Naive thymus-derived CD8-positive, alpha-beta T cell (primary cell): ENCODE data around the gene DENND4A. TPM values are rescaled to one million over a fixed set of nuclear protein-coding genes. Genes with fewer than 3 reads are reported as not detected.
"Not testable (repeated sequence)": the region's sequence is repeated elsewhere in the genome, so short reads cannot be mapped to it uniquely, and the experiment has no call there.

Source experiments
- ATAC-seq, 2 donors: fragments of 150-1000 bp; cut with Tn5 transposase in 1 of 2; sonication (Bioruptor Pico), chemical (Tn5 transposase) in 1 of 2; 1 replicate in 1 of 2; 2 replicates in 1 of 2; pipeline ENCODE4 v1.10.0; 2021; ENCODE audit warnings: mild to moderate bottlenecking in 2 of 2, moderate library complexity in 2 of 2
- POLR2A ChIA-PET: fragments of 350-600 bp; sonication (Branson Sonifier 250); formaldehyde crosslinking; loops from one replicate; lab custom pipeline; 2021; ENCODE audit warnings: antibody characterized with exemption; lab: Charles Lee
- DNase-seq, 10 donors: peaks; one replicate each; pipeline versions ENCODE4 v3.0.0 to v3.0.0-alpha.2; 2020 to 2022
- H3K27ac Mint-ChIP-seq, 10 donors: one replicate each; pipeline ENCODE4 v1.8.0; 2020 to 2022; ENCODE audit warnings: mild to moderate bottlenecking in 10 of 10, mixed read lengths in 10 of 10, moderate library complexity in 4 of 10, inconsistent platforms in 1 of 10
- H3K27me3 Mint-ChIP-seq, 5 donors: one replicate each; pipeline ENCODE4 v1.8.0; 2021 to 2022; ENCODE audit warnings: mixed read lengths in 5 of 5
- H3K36me3 Mint-ChIP-seq, 3 donors: one replicate each; pipeline ENCODE4 v1.8.0; 2020 to 2022; ENCODE audit warnings: mixed read lengths in 3 of 3, mild to moderate bottlenecking in 2 of 3, inconsistent platforms in 1 of 3
- H3K4me1 Mint-ChIP-seq, 4 donors: one replicate each; pipeline ENCODE4 v1.8.0; 2021 to 2022; ENCODE audit warnings: mixed read lengths in 4 of 4
- H3K4me3 Mint-ChIP-seq, 10 donors: one replicate each; pipeline ENCODE4 v1.8.0; 2020 to 2022; ENCODE audit warnings: mild to moderate bottlenecking in 10 of 10, mixed read lengths in 10 of 10, moderate library complexity in 6 of 10, inconsistent platforms in 1 of 10
- H3K9me3 Mint-ChIP-seq, 9 donors: one replicate each; pipeline ENCODE4 v1.8.0; 2020 to 2022; ENCODE audit warnings: mixed read lengths in 9 of 9, mild to moderate bottlenecking in 3 of 9, inconsistent platforms in 1 of 9, moderate library complexity in 1 of 9
- polyA plus RNA-seq, 3 donors: library from polyadenylated mRNA; unstranded; fragments of 300-500 nt; fragmentation: Illumina TruSeq; gene quantifications; one replicate each; pipeline ENCODE4 v1.2.3, GENCODE V29; 2021
- total RNA-seq, 8 experiments: library from RNA in 2 of 8; stranded (reverse) in 2 of 8; gene quantifications; one replicate each; pipeline ENCODE4 v1.2.3 and lab custom pipeline; 2021 to 2026

Gene DENND4A
- total and polyA plus RNA-seq, 5 experiments from 2014 or later = 9.3 to 62.9 (median 12.0) TPM

GRCh38 chr15:65816441-65816840, 24.3 kb upstream of the DENND4A start:
- peak overlapping the region in 1 of 10 donors; percentile 2 for H3K4me3 Mint-ChIP-seq
- peaks cover 0 to 18% (median 6%) of the 10 kb centered on the region in 9 donors for H3K9me3 Mint-ChIP-seq
- ATAC-seq = no peak
- peak overlapping the region in 9 of 10 donors; percentile 3 to 84 (median 74) for H3K27ac Mint-ChIP-seq
- POLR2A ChIA-PET = interaction anchor here (0.6 to 6.7 kb wide), 7 partner anchors 8 to 80 kb away, joined by 3 to 97 read pairs (median 5); partner anchors contain the start of genes DENND4A and RAB11A
- H3K36me3 Mint-ChIP-seq = peaks cover 0 to 8% (median 2%) of the 10 kb centered on the region in 3 donors
- DNase-seq = no peak
- no peaks in the 10 kb centered on the region for H3K27me3 Mint-ChIP-seq
- H3K4me1 Mint-ChIP-seq = peaks cover 17 to 68% (median 45%) of the 10 kb centered on the region in 4 donors

- Mint-ChIP-seq H3K27ac (peak overlapping the region in 9 of 10 donors; percentile 3 to 84 (median 74)), H3K4me3 (peak overlapping the region in 1 of 10 donors; percentile 2), H3K4me1 (peaks cover 17 to 63% (median 41%) of the 10 kb centered on the region in 4 donors), H3K9me3 (peaks cover 0 to 18% (median 6%) of the 10 kb centered on the region in 9 donors)
- DNase-seq, H3K36me3 Mint-ChIP-seq, ATAC-seq, H3K27me3 Mint-ChIP-seq: not testable (repeated sequence)
- POLR2A ChIA-PET = interaction anchor here (0.6 to 6.7 kb wide), 6 partner anchors 9 to 80 kb away, joined by 3 to 97 read pairs (median 5); partner anchors contain the start of genes DENND4A and RAB11A
These were observed 23.9 kb upstream of the DENND4A start for GRCh38 chr15:65816008-65816407.

- not testable (repeated sequence) for DNase-seq, ATAC-seq, H3K27me3 Mint-ChIP-seq, H3K36me3 Mint-ChIP-seq
- peaks cover 0 to 11% (median 6%) of the 10 kb centered on the region in 9 donors for H3K9me3 Mint-ChIP-seq
- H3K4me1 Mint-ChIP-seq = peaks cover 9 to 52% (median 26%) of the 10 kb centered on the region in 4 donors
- peak overlapping the region in 3 of 10 donors; percentile 55 to 81 (median 75) for H3K27ac Mint-ChIP-seq
- H3K4me3 Mint-ChIP-seq = peak overlapping the region in 1 of 10 donors; percentile 22
- POLR2A ChIA-PET = interaction anchor here (0.7 to 2.9 kb wide), 3 partner anchors 11 to 22 kb away, joined by 3 to 16 read pairs (median 5); partner anchors contain the start of gene DENND4A
These were observed 22.2 kb upstream of the DENND4A start for GRCh38 chr15:65814271-65814670.

GRCh38 chr15:65812916-65813315, 20.8 kb upstream of the DENND4A start:
- no peak overlapping the region for H3K4me3 Mint-ChIP-seq

GRCh38 chr15:65812467-65812866, 20.4 kb upstream of the DENND4A start:
- peaks cover 0 to 5% (median 2%) of the 10 kb centered on the region in 3 donors for H3K36me3 Mint-ChIP-seq
- peak overlapping the region in 2 of 10 donors; percentile 41 to 43 for H3K4me3 Mint-ChIP-seq
- DNase-seq (no peak), ATAC-seq (no peak)
- H3K27ac Mint-ChIP-seq = peak overlapping the region in 7 of 10 donors; percentile 10 to 83 (median 71)
- no peaks in the 10 kb centered on the region for H3K27me3 Mint-ChIP-seq
- H3K9me3 Mint-ChIP-seq = peaks cover 0 to 11% (median 6%) of the 10 kb centered on the region in 9 donors
- peaks cover 4 to 44% (median 17%) of the 10 kb centered on the region in 4 donors for H3K4me1 Mint-ChIP-seq
- POLR2A ChIA-PET = interaction anchor here (0.6 to 2.9 kb wide), 6 partner anchors 17 to 282 kb away, joined by 3 to 16 read pairs (median 4); partner anchors contain the start of genes DENND4A and HACD3

More at GRCh38 chr15:65812916-65813315, 20.8 kb upstream of the DENND4A start:
- Mint-ChIP-seq H3K27ac (peak overlapping the region in 2 of 10 donors; percentile 37 to 75), H3K36me3 (peaks cover 0 to 5% (median 2%) of the 10 kb centered on the region in 3 donors), H3K4me1 (peaks cover 3 to 41% (median 14%) of the 10 kb centered on the region in 4 donors), H3K27me3 (no peaks in the 10 kb centered on the region), H3K9me3 (peaks cover 0 to 11% (median 6%) of the 10 kb centered on the region in 9 donors)
- ATAC-seq (no peak), DNase-seq (no peak)
- POLR2A ChIA-PET = interaction anchor here (0.6 to 2.9 kb wide), 4 partner anchors 21 to 33 kb away, joined by 3 to 16 read pairs (median 4); partner anchors contain the start of gene DENND4A

- POLR2A ChIA-PET = interaction anchor here (0.7 to 5.8 kb wide), 4 partner anchors 8 to 282 kb away, joined by 4 to 49 read pairs (median 10); partner anchors contain the start of genes DENND4A and HACD3
- H3K4me1 Mint-ChIP-seq = peaks cover 4 to 39% (median 18%) of the 10 kb centered on the region in 4 donors
- ATAC-seq = no peak
- H3K9me3 Mint-ChIP-seq = peaks cover 0 to 11% (median 6%) of the 10 kb centered on the region in 9 donors
- H3K27ac Mint-ChIP-seq = no peak overlapping the region
- no peaks in the 10 kb centered on the region for H3K27me3 Mint-ChIP-seq
- DNase-seq = no peak
- peaks cover 0 to 5% (median 2%) of the 10 kb centered on the region in 3 donors for H3K36me3 Mint-ChIP-seq
- H3K4me3 Mint-ChIP-seq = no peak overlapping the region
These were observed 19.7 kb upstream of the DENND4A start for GRCh38 chr15:65811835-65812234.

GRCh38 chr15:65811011-65811733, 19.1 kb upstream of the DENND4A start:
- not testable (repeated sequence) for H3K36me3 Mint-ChIP-seq, H3K27ac Mint-ChIP-seq, H3K4me3 Mint-ChIP-seq, DNase-seq, H3K27me3 Mint-ChIP-seq, ATAC-seq
- POLR2A ChIA-PET = interaction anchor here (1.0 to 5.8 kb wide), 3 partner anchors 8 to 63 kb away, joined by 3 to 49 read pairs (median 4); no protein-coding TSS in a partner anchor
- Mint-ChIP-seq H3K9me3 (peaks cover 0 to 11% (median 6%) of the 10 kb centered on the region in 9 donors), H3K4me1 (peaks cover 4 to 40% (median 18%) of the 10 kb centered on the region in 4 donors)

- H3K4me1 Mint-ChIP-seq = peaks cover 8 to 42% (median 33%) of the 10 kb centered on the region in 4 donors
- peak overlapping the region in 8 of 10 donors; percentile 58 to 99 (median 83) for H3K27ac Mint-ChIP-seq
- DNase-seq (no peak), ATAC-seq (peak in 1 of 2 donors; percentile 20)
- POLR2A ChIA-PET = interaction anchor here (0.7 to 9.0 kb wide), 7 partner anchors 10 to 26 kb away, joined by 3 to 95 read pairs (median 5); partner anchors contain the start of gene DENND4A
- H3K36me3 Mint-ChIP-seq = no peaks in the 10 kb centered on the region
- no peaks in the 10 kb centered on the region for H3K27me3 Mint-ChIP-seq
- H3K4me3 Mint-ChIP-seq = peak overlapping the region in 9 of 10 donors; percentile 12 to 97 (median 45)
- H3K9me3 Mint-ChIP-seq = peaks cover 0 to 3% (median 0%) of the 10 kb centered on the region in 9 donors
These were observed 14.3 kb upstream of the DENND4A start for GRCh38 chr15:65806397-65806796.

- Mint-ChIP-seq H3K27ac (peak overlapping the region; percentile 49 to 99 (median 84)), H3K27me3 (no peaks in the 10 kb centered on the region), H3K4me3 (no peak overlapping the region), H3K9me3 (no peaks in the 10 kb centered on the region), H3K4me1 (peaks cover 8 to 40% (median 34%) of the 10 kb centered on the region in 4 donors), H3K36me3 (no peaks in the 10 kb centered on the region)
- no peak for ATAC-seq
- POLR2A ChIA-PET = interaction anchor here (0.6 to 9.0 kb wide), 5 partner anchors 11 to 39 kb away, joined by 3 to 95 read pairs (median 5); partner anchors contain the start of gene DENND4A
- DNase-seq = no peak
These were observed 13.1 kb upstream of the DENND4A start for GRCh38 chr15:65805019-65805745.

- Mint-ChIP-seq H3K4me3 (no peak overlapping the region), H3K9me3 (no peaks in the 10 kb centered on the region), H3K27me3 (no peaks in the 10 kb centered on the region), H3K4me1 (peaks cover 8 to 37% (median 33%) of the 10 kb centered on the region in 4 donors), H3K36me3 (no peaks in the 10 kb centered on the region), H3K27ac (peak overlapping the region in 9 of 10 donors; percentile 52 to 98 (median 86))
- POLR2A ChIA-PET = interaction anchor here (0.6 to 9.0 kb wide), 4 partner anchors 11 to 52 kb away, joined by 3 to 95 read pairs (median 4); partner anchors contain the start of gene DENND4A
- DNase-seq = no peak
- ATAC-seq = no peak
These were observed 12.3 kb upstream of the DENND4A start for GRCh38 chr15:65804252-65804931.

- no peak overlapping the region for H3K4me3 Mint-ChIP-seq
- no peaks in the 10 kb centered on the region for H3K9me3 Mint-ChIP-seq
- ATAC-seq (no peak), DNase-seq (no peak)
- no peaks in the 10 kb centered on the region for H3K27me3 Mint-ChIP-seq
- H3K36me3 Mint-ChIP-seq = no peaks in the 10 kb centered on the region
- POLR2A ChIA-PET = interaction anchor here (9.0 kb wide), 1 partner anchor 8 kb away, joined by 95 read pairs; the partner anchor contains the start of gene DENND4A
- H3K27ac Mint-ChIP-seq = no peak overlapping the region
- H3K4me1 Mint-ChIP-seq = peaks cover 9 to 32% (median 30%) of the 10 kb centered on the region in 4 donors
These were observed 9.2 kb upstream of the DENND4A start for GRCh38 chr15:65801229-65801805.
